Activated naive CD4-positive, alpha-beta T cell treated with anti-CD3 and anti-CD28 coated beads for 36 hours (primary cell): Measurements from ENCODE around the gene SOX5. TPM values are rescaled to one million over a fixed set of nuclear protein-coding genes. Genes with fewer than 3 reads are reported as not detected.

Experiments used
- CTCF ChIA-PET: fragments of 350-600 bp; sonication (Branson Sonifier 250); formaldehyde crosslinking; loops from one replicate; lab custom pipeline; 2021; ENCODE audit warnings: antibody characterized with exemption; lab: Charles Lee
- DNase-seq: peaks from one replicate; pipeline ENCODE4 v3.0.0-alpha.2; 2020
- H3K27ac Mint-ChIP-seq: one replicate; pipeline ENCODE4 v1.8.0; 2021; ENCODE audit warnings: mild to moderate bottlenecking, mixed read lengths
- H3K27me3 Mint-ChIP-seq: one replicate; pipeline ENCODE4 v1.8.0; 2021; ENCODE audit warnings: low read depth, mixed read lengths
- H3K36me3 Mint-ChIP-seq: one replicate; pipeline ENCODE4 v1.8.0; 2021; ENCODE audit warnings: low read depth, mixed read lengths
- H3K4me1 Mint-ChIP-seq: one replicate; pipeline ENCODE4 v1.8.0; 2021; ENCODE audit warnings: low read depth, mixed read lengths
- H3K4me3 Mint-ChIP-seq: one replicate; pipeline ENCODE4 v1.8.0; 2021; ENCODE audit warnings: mild to moderate bottlenecking, moderate library complexity, mixed read lengths
- H3K9me3 Mint-ChIP-seq: one replicate; pipeline ENCODE4 v1.8.0; 2021; ENCODE audit warnings: mixed read lengths
- intact Hi-C: fragments of 100-400 bp; cut with micrococcal nuclease; formaldehyde crosslinking; loops from one replicate; pipeline ENCODE4 v1.15.1; 2023
- total RNA-seq, 2 experiments: library from RNA; stranded (reverse); gene quantifications; one replicate each; pipeline ENCODE4 v1.2.3, GENCODE V29; 2021

Gene SOX5
- total RNA-seq, 2 experiments from 2014 or later: 0.41 TPM; not detected in 1

- no peaks in the 10 kb centered on the region for H3K9me3 Mint-ChIP-seq
- no peaks in the 10 kb centered on the region for H3K4me1 Mint-ChIP-seq
- no peaks in the 10 kb centered on the region for H3K27me3 Mint-ChIP-seq
- intact Hi-C loops: no loop called here
- CTCF ChIA-PET: no interaction called here
- no peak overlapping the region for H3K27ac Mint-ChIP-seq
- H3K4me3 Mint-ChIP-seq: no peak overlapping the region
- no peak for DNase-seq
- H3K36me3 Mint-ChIP-seq: no peaks in the 10 kb centered on the region
These were observed 390.2 kb downstream of the SOX5 start for GRCh38 chr12:23559268-23559753.

- H3K9me3 Mint-ChIP-seq: no peaks in the 10 kb centered on the region
- CTCF ChIA-PET: no interaction called here
These were observed 392.8 kb downstream of the SOX5 start for GRCh38 chr12:23556661-23557060.

GRCh38 chr12:23555825-23556207 is 393.7 kb downstream of the SOX5 start:
- CTCF ChIA-PET: no interaction called here
- Mint-ChIP-seq H3K27me3 (no peaks in the 10 kb centered on the region), H3K9me3 (no peaks in the 10 kb centered on the region), H3K4me3 (no peak overlapping the region), H3K4me1 (no peaks in the 10 kb centered on the region), H3K27ac (no peak overlapping the region), H3K36me3 (no peaks in the 10 kb centered on the region)
- no peak for DNase-seq
- intact Hi-C loops: no loop called here

More at GRCh38 chr12:23556661-23557060, 392.8 kb downstream of the SOX5 start:
- Mint-ChIP-seq H3K4me3 (no peak overlapping the region), H3K36me3 (no peaks in the 10 kb centered on the region), H3K27me3 (no peaks in the 10 kb centered on the region), H3K27ac (no peak overlapping the region), H3K4me1 (no peaks in the 10 kb centered on the region)
- intact Hi-C loops: no loop called here
- DNase-seq: no peak

- Mint-ChIP-seq H3K4me3 (no peak overlapping the region), H3K36me3 (no peaks in the 10 kb centered on the region), H3K9me3 (no peaks in the 10 kb centered on the region), H3K27ac (no peak overlapping the region), H3K4me1 (no peaks in the 10 kb centered on the region), H3K27me3 (no peaks in the 10 kb centered on the region)
- DNase-seq: no peak
- intact Hi-C loops: no loop called here
- CTCF ChIA-PET: no interaction called here
These were observed 394.2 kb downstream of the SOX5 start for GRCh38 chr12:23555180-23555824.

GRCh38 chr12:23552417-23552816 is 397.1 kb downstream of the SOX5 start:
- H3K9me3 Mint-ChIP-seq: no peaks in the 10 kb centered on the region
- H3K27me3 Mint-ChIP-seq: no peaks in the 10 kb centered on the region
- no peaks in the 10 kb centered on the region for H3K36me3 Mint-ChIP-seq
- DNase-seq: no peak
- H3K27ac Mint-ChIP-seq: no peak overlapping the region
- no peaks in the 10 kb centered on the region for H3K4me1 Mint-ChIP-seq
- intact Hi-C loops: no loop called here
- CTCF ChIA-PET: no interaction called here
- no peak overlapping the region for H3K4me3 Mint-ChIP-seq

- intact Hi-C loops: no loop called here
- no peaks in the 10 kb centered on the region for H3K4me1 Mint-ChIP-seq
- no peak overlapping the region for H3K4me3 Mint-ChIP-seq
- no peak overlapping the region for H3K27ac Mint-ChIP-seq
- no peak for DNase-seq
- H3K9me3 Mint-ChIP-seq: no peaks in the 10 kb centered on the region
- H3K27me3 Mint-ChIP-seq: no peaks in the 10 kb centered on the region
- CTCF ChIA-PET: no interaction called here
- H3K36me3 Mint-ChIP-seq: no peaks in the 10 kb centered on the region
These were observed 398.7 kb downstream of the SOX5 start for GRCh38 chr12:23550753-23551152.

- H3K4me1 Mint-ChIP-seq: no peaks in the 10 kb centered on the region
- no peak overlapping the region for H3K27ac Mint-ChIP-seq
- H3K4me3 Mint-ChIP-seq: no peak overlapping the region
- no peak for DNase-seq
- no peaks in the 10 kb centered on the region for H3K27me3 Mint-ChIP-seq
- H3K9me3 Mint-ChIP-seq: no peaks in the 10 kb centered on the region
- CTCF ChIA-PET: no interaction called here
- intact Hi-C loops: no loop called here
- no peaks in the 10 kb centered on the region for H3K36me3 Mint-ChIP-seq
These were observed 400.7 kb downstream of the SOX5 start for GRCh38 chr12:23548742-23549141.

GRCh38 chr12:23546756-23547155 is 402.7 kb downstream of the SOX5 start:
- DNase-seq: no peak
- intact Hi-C loops: no loop called here
- Mint-ChIP-seq H3K4me1 (no peaks in the 10 kb centered on the region), H3K27ac (no peak overlapping the region), H3K36me3 (no peaks in the 10 kb centered on the region), H3K9me3 (no peaks in the 10 kb centered on the region), H3K4me3 (no peak overlapping the region), H3K27me3 (no peaks in the 10 kb centered on the region)
- CTCF ChIA-PET: no interaction called here

- Mint-ChIP-seq H3K27me3 (no peaks in the 10 kb centered on the region), H3K9me3 (no peaks in the 10 kb centered on the region), H3K36me3 (no peaks in the 10 kb centered on the region), H3K4me3 (no peak overlapping the region), H3K4me1 (no peaks in the 10 kb centered on the region), H3K27ac (no peak overlapping the region)
- intact Hi-C loops: no loop called here
- CTCF ChIA-PET: no interaction called here
- DNase-seq: no peak
These were observed 405.7 kb downstream of the SOX5 start for GRCh38 chr12:23543767-23544166.

GRCh38 chr12:23542187-23542586 is 407.3 kb downstream of the SOX5 start:
- H3K4me1 Mint-ChIP-seq: no peaks in the 10 kb centered on the region
- CTCF ChIA-PET: no interaction called here
- H3K4me3 Mint-ChIP-seq: no peak overlapping the region
- no peak overlapping the region for H3K27ac Mint-ChIP-seq
- H3K27me3 Mint-ChIP-seq: no peaks in the 10 kb centered on the region
- no peaks in the 10 kb centered on the region for H3K36me3 Mint-ChIP-seq
- no peak for DNase-seq
- no peaks in the 10 kb centered on the region for H3K9me3 Mint-ChIP-seq
- intact Hi-C loops: no loop called here

GRCh38 chr12:23540572-23540971 is 408.9 kb downstream of the SOX5 start:
- no peak for DNase-seq
- intact Hi-C loops: no loop called here
- H3K9me3 Mint-ChIP-seq: no peaks in the 10 kb centered on the region
- H3K36me3 Mint-ChIP-seq: no peaks in the 10 kb centered on the region
- H3K27ac Mint-ChIP-seq: no peak overlapping the region
- H3K4me3 Mint-ChIP-seq: no peak overlapping the region
- CTCF ChIA-PET: no interaction called here
- no peaks in the 10 kb centered on the region for H3K4me1 Mint-ChIP-seq
- no peaks in the 10 kb centered on the region for H3K27me3 Mint-ChIP-seq

- CTCF ChIA-PET: interaction anchor here (0.8 kb wide), 1 partner anchor 265 kb away, joined by 4 read pairs; no protein-coding TSS in a partner anchor
- intact Hi-C loops: no loop called here
- Mint-ChIP-seq H3K27ac (no peak overlapping the region), H3K27me3 (no peaks in the 10 kb centered on the region), H3K4me1 (no peaks in the 10 kb centered on the region), H3K36me3 (no peaks in the 10 kb centered on the region), H3K9me3 (no peaks in the 10 kb centered on the region), H3K4me3 (no peak overlapping the region)
- DNase-seq: no peak
These were observed 413.2 kb downstream of the SOX5 start for GRCh38 chr12:23536293-23536692.

- H3K27me3 Mint-ChIP-seq: no peaks in the 10 kb centered on the region
- H3K9me3 Mint-ChIP-seq: no peaks in the 10 kb centered on the region
- no peak overlapping the region for H3K27ac Mint-ChIP-seq
- no peak for DNase-seq
- intact Hi-C loops: no loop called here
- H3K36me3 Mint-ChIP-seq: no peaks in the 10 kb centered on the region
- H3K4me1 Mint-ChIP-seq: no peaks in the 10 kb centered on the region
- H3K4me3 Mint-ChIP-seq: no peak overlapping the region
- CTCF ChIA-PET: no interaction called here
These were observed 414.0 kb downstream of the SOX5 start for GRCh38 chr12:23535441-23535840.
